HEK293 (cell line): ENCODE results near the gene STK16.

ENCODE experiments used
- CTCF ChIA-PET: fragments of 350-600 bp; formaldehyde crosslinking; extraction: SDS; loops from one replicate; lab custom pipeline; 2021; ENCODE audit warnings: antibody characterized with exemption; lab: Yijun Ruan, JAX
- POLR2A ChIA-PET: fragments of 300-600 bp; formaldehyde crosslinking; extraction: SDS; loops from one replicate; lab custom pipeline; 2020; ENCODE audit warnings: antibody characterized with exemption, inconsistent platforms; lab: Yijun Ruan, JAX
- H3K27ac ChIP-seq: fragments of 200-500 bp; sonication (Bioruptor generic); 2 replicates; pipeline ENCODE4 v1.5.1; 2014; ENCODE audit warnings: low read depth, low read length, control low read depth, inconsistent platforms; ENCODE audit errors: extremely low read depth
- H3K36me3 ChIP-seq, 2 experiments: fragments of 200-500 bp in 1 of 2; sonication (Bioruptor generic) in 1 of 2; 1 replicate in 1 of 2; 2 replicates in 1 of 2; pipeline ENCODE4 v1.5.1; 2014 to 2017; ENCODE audit warnings: inconsistent platforms in 2 of 2, low read length in 2 of 2; ENCODE audit not compliant: control insufficient read depth in 2 of 2, insufficient read depth in 1 of 2
- H3K4me1 ChIP-seq: fragments of 200-500 bp; sonication (Bioruptor generic); 2 replicates; pipeline ENCODE4 v1.5.1; 2014; ENCODE audit warnings: mild to moderate bottlenecking, low read length, inconsistent platforms; ENCODE audit not compliant: control insufficient read depth, insufficient read depth
- H3K4me3 ChIP-seq: 2 replicates; pipeline ENCODE4 v1.5.1; 2011; ENCODE audit warnings: low read depth, mild to moderate bottlenecking, control low read depth, low read length, moderate library complexity
- H3K9me3 ChIP-seq: fragments of 200-500 bp; sonication (Bioruptor generic); 2 replicates; pipeline ENCODE4 v1.5.1; 2014; ENCODE audit warnings: low read depth, low read length, inconsistent platforms; ENCODE audit not compliant: control insufficient read depth, insufficient read depth
- EGR2 ChIP-seq: fragments of 450-650 bp; formaldehyde crosslinking; IDR thresholded peaks from 2 replicates; pipeline ENCODE4 v1.5.1; 2016; ENCODE audit warnings: low read depth, missing biosample characterization, missing genetic modification characterization
- KLF1 ChIP-seq: fragments of 450-650 bp; formaldehyde crosslinking; IDR thresholded peaks from 2 replicates; pipeline ENCODE4 v1.5.1; 2016; ENCODE audit warnings: missing biosample characterization, missing genetic modification characterization
- PRDM1 ChIP-seq: fragments of 450-650 bp; formaldehyde crosslinking; IDR thresholded peaks from 2 replicates; pipeline ENCODE4; 2016; ENCODE audit warnings: missing biosample characterization, missing genetic modification characterization
- PRDM10 ChIP-seq: fragments of 450-650 bp; formaldehyde crosslinking; IDR thresholded peaks from 2 replicates; pipeline ENCODE4 v1.5.1; 2016; ENCODE audit warnings: missing biosample characterization, missing genetic modification characterization
- SCRT1 ChIP-seq: fragments of 450-650 bp; formaldehyde crosslinking; IDR thresholded peaks from 2 replicates; pipeline ENCODE4 v1.5.1; 2016; ENCODE audit warnings: missing biosample characterization, missing genetic modification characterization, borderline replicate concordance
- ZFHX2 ChIP-seq: fragments of 450-650 bp; formaldehyde crosslinking; conservative IDR thresholded peaks from 2 replicates; pipeline ENCODE4 v1.5.1; 2016; ENCODE audit warnings: missing biosample characterization, missing genetic modification characterization
- ZFP69B ChIP-seq: fragments of 450-650 bp; formaldehyde crosslinking; IDR thresholded peaks from 2 replicates; pipeline ENCODE4 v1.5.1; 2016; ENCODE audit warnings: missing biosample characterization, missing genetic modification characterization
- ZNF112 ChIP-seq: fragments of 450-650 bp; formaldehyde crosslinking; IDR thresholded peaks from 2 replicates; pipeline ENCODE4 v1.5.0; 2017; ENCODE audit warnings: missing biosample characterization, missing genetic modification characterization
- ZNF133 ChIP-seq: fragments of 450-650 bp; formaldehyde crosslinking; IDR thresholded peaks from 2 replicates; pipeline ENCODE4 v1.5.1; 2016; ENCODE audit warnings: missing biosample characterization, missing genetic modification characterization
- ZNF18 ChIP-seq: fragments of 450-650 bp; formaldehyde crosslinking; IDR thresholded peaks from 2 replicates; pipeline ENCODE4 v1.5.1; 2016; ENCODE audit warnings: missing biosample characterization, missing genetic modification characterization
- ZNF184 ChIP-seq: fragments of 450-650 bp; IDR thresholded peaks from 2 replicates; pipeline ENCODE4 v1.5.1; 2018; ENCODE audit warnings: missing biosample characterization, mild to moderate bottlenecking, missing genetic modification characterization
- ZNF214 ChIP-seq: fragments of 450-650 bp; formaldehyde crosslinking; IDR thresholded peaks from 2 replicates; pipeline ENCODE4 v1.5.1; 2017; ENCODE audit warnings: missing biosample characterization, mild to moderate bottlenecking, missing genetic modification characterization, borderline replicate concordance
- ZNF248 ChIP-seq: fragments of 450-650 bp; formaldehyde crosslinking; IDR thresholded peaks from 2 replicates; pipeline ENCODE4 v1.5.1; 2017; ENCODE audit warnings: missing biosample characterization, missing genetic modification characterization
- ZNF354C ChIP-seq: fragments of 450-650 bp; formaldehyde crosslinking; IDR thresholded peaks from 2 replicates; pipeline ENCODE4 v1.5.1; 2016; ENCODE audit warnings: missing biosample characterization, missing genetic modification characterization, low read depth, borderline replicate concordance
- ZNF514 ChIP-seq: fragments of 450-650 bp; formaldehyde crosslinking; IDR thresholded peaks from 2 replicates; pipeline ENCODE4 v1.5.1; 2016; ENCODE audit warnings: missing biosample characterization, missing genetic modification characterization
- ZNF561 ChIP-seq: fragments of 450-650 bp; IDR thresholded peaks from 2 replicates; pipeline ENCODE4 v1.5.1; 2018; ENCODE audit warnings: missing biosample characterization, missing genetic modification characterization, borderline replicate concordance
- ZNF585B ChIP-seq: fragments of 450-650 bp; formaldehyde crosslinking; IDR thresholded peaks from 2 replicates; pipeline ENCODE4 v1.5.1; 2016; ENCODE audit warnings: missing biosample characterization, missing genetic modification characterization
- ZNF610 ChIP-seq: fragments of 450-650 bp; formaldehyde crosslinking; IDR thresholded peaks from 2 replicates; pipeline ENCODE4 v1.5.1; 2016; ENCODE audit warnings: missing biosample characterization, missing genetic modification characterization, borderline replicate concordance
- ZNF645 ChIP-seq: fragments of 450-650 bp; formaldehyde crosslinking; IDR thresholded peaks from 2 replicates; pipeline ENCODE4; 2016; ENCODE audit warnings: missing biosample characterization, missing genetic modification characterization
- ZNF654 ChIP-seq: fragments of 450-650 bp; formaldehyde crosslinking; IDR thresholded peaks from 2 replicates; pipeline ENCODE4 v1.5.1; 2016; ENCODE audit warnings: low read depth, missing biosample characterization, missing genetic modification characterization
- ZNF747 ChIP-seq: fragments of 450-650 bp; formaldehyde crosslinking; IDR thresholded peaks from 2 replicates; pipeline ENCODE4 v1.5.1; 2016; ENCODE audit warnings: missing biosample characterization, missing genetic modification characterization
- ZSCAN30 ChIP-seq: fragments of 450-650 bp; IDR thresholded peaks from 2 replicates; pipeline ENCODE4 v1.5.1; 2018; ENCODE audit warnings: missing biosample characterization, mild to moderate bottlenecking, missing genetic modification characterization, moderate library complexity

STK16 gene

GRCh38 chr2:219287580-219288265 lies 42.4 kb downstream of the STK16 start:
- Histone ChIP-seq H3K4me3 (no peak overlapping the region), H3K4me1 (no peaks in the 10 kb centered on the region), H3K36me3 (peaks cover 0 to 39% of the 10 kb centered on the region in 2 experiments; a peak in 1 of 3 replicates), H3K27ac (no peak overlapping the region), H3K9me3 (no peaks in the 10 kb centered on the region)
- ChIA-PET POLR2A (interaction anchor here (0.6 kb wide), 1 partner anchor 76 kb away, joined by 4 read pairs; no protein-coding TSS in a partner anchor), CTCF (interaction anchor here (1.3 to 1.4 kb wide), 2 partner anchors 9 to 11 kb away, joined by 4 to 8 read pairs; partner anchors contain the start of gene DNAJB2)
- TF ChIP-seq ZNF18 (tag by site-specific recombination): no peak
- no peak for TF ChIP-seq ZNF585B (tag by site-specific recombination)
- 0 out of 2 replicates have a peak, but pooled peaks have one; percentile 8 for TF ChIP-seq PRDM1 (tag by site-specific recombination)
- no peak for TF ChIP-seq ZNF214 (tag by site-specific recombination)
- no peak for TF ChIP-seq ZNF133

- H3K4me3 ChIP-seq: no peak overlapping the region
- ChIA-PET CTCF (interaction anchor here (0.7 kb wide), 1 partner anchor 15 kb away, joined by 3 read pairs; no protein-coding TSS in a partner anchor), POLR2A (no interaction called here)
- H3K27ac ChIP-seq: no peak overlapping the region
- TF ChIP-seq ZNF747 (no peak), ZNF610 (tag by site-specific recombination) (no peak), ZNF184 (tag by site-specific recombination) (no peak), ZNF514 (tag by site-specific recombination) (no peak), ZFP69B (tag by site-specific recombination) (no peak), ZNF112 (no peak)
- no peaks in the 10 kb centered on the region; the same call in 1 of the 2 replicates for H3K4me1 ChIP-seq
- H3K9me3 ChIP-seq: no peaks in the 10 kb centered on the region
- H3K36me3 ChIP-seq: peaks cover 0 to 24% of the 10 kb centered on the region in 2 experiments; a peak in 1 of 3 replicates
These were observed 43.9 kb downstream of the STK16 start for GRCh38 chr2:219289195-219289536.

GRCh38 chr2:219289537-219290361 lies 44.5 kb downstream of the STK16 start:
- Histone ChIP-seq H3K9me3 (no peaks in the 10 kb centered on the region), H3K27ac (no peak overlapping the region), H3K4me1 (no peaks in the 10 kb centered on the region; the same call in 1 of the 2 replicates), H3K4me3 (no peak overlapping the region), H3K36me3 (peaks cover 0 to 18% of the 10 kb centered on the region in 2 experiments; a peak in 1 of 3 replicates)
- CTCF ChIA-PET: interaction anchor here (0.5 to 0.7 kb wide), 3 partner anchors 12 to 232 kb away, joined by 3 read pairs; no protein-coding TSS in a partner anchor
- POLR2A ChIA-PET: no interaction called here
- TF ChIP-seq PRDM10 (tag by site-specific recombination) (peak; percentile 69), ZNF354C (tag by site-specific recombination) (no peak), EGR2 (tag by site-specific recombination) (peak; percentile 77), KLF1 (tag by site-specific recombination) (peak; percentile 74), ZNF248 (no peak), ZFHX2 (tag by site-specific recombination) (peak; percentile 90), ZNF645 (tag by site-specific recombination) (no peak), ZNF561 (tag by site-specific recombination) (no peak), SCRT1 (tag by site-specific recombination) (no peak), ZSCAN30 (tag by site-specific recombination) (no peak), ZNF654 (tag by site-specific recombination) (no peak)
- TF ChIP-seq, all 188 proteins: peak for 4
